ENCODE data around the gene PACRG. TPM values are rescaled to one million over a fixed set of nuclear protein-coding genes. Genes with fewer than 3 reads are reported as not detected.

PACRG gene
- total RNA-seq, 1 experiment from 2014 or later = 0.59 TPM

GRCh38 chr6:162862462-162862861 lies 134.7 kb downstream of the PACRG start:
- BruUV-seq (replicated peaks) = no TSS peak
- in situ Hi-C loops (cut with HindIII; ENCODE audit: low pct_unique_long_range_greater_than_20kb, low sequenced_read_pairs) (no loop called here), intact Hi-C loops (cut with micrococcal nuclease; ENCODE audit: unreplicated experiment) (no loop called here)
- ChIA-PET CTCF (no interaction called here), POLR2A (no interaction called here)
- Histone ChIP-seq H3K27me3 (ENCODE audit: control insufficient read depth, insufficient read depth, low read length) (no peaks in the 10 kb centered on the region), H3K9me3 (ENCODE audit: control insufficient read depth, insufficient read depth, low read depth, low read length) (no peaks in the 10 kb centered on the region), H3K4me3 (ENCODE audit: low read depth in 2 of 2, low read length in 2 of 2) (no peak overlapping the region), H3K27ac (ENCODE audit: low read length) (no peak overlapping the region), H3K36me3 (ENCODE audit: control insufficient read depth, insufficient read depth, low read length) (no peaks in the 10 kb centered on the region), H3K4me1 (ENCODE audit: control insufficient read depth, insufficient read depth, low read length) (no peaks in the 10 kb centered on the region)
- DNase-seq (ENCODE audit: low read depth, low spot score) (no peak), ATAC-seq (no peak)
- TF ChIP-seq, protein P1, sequence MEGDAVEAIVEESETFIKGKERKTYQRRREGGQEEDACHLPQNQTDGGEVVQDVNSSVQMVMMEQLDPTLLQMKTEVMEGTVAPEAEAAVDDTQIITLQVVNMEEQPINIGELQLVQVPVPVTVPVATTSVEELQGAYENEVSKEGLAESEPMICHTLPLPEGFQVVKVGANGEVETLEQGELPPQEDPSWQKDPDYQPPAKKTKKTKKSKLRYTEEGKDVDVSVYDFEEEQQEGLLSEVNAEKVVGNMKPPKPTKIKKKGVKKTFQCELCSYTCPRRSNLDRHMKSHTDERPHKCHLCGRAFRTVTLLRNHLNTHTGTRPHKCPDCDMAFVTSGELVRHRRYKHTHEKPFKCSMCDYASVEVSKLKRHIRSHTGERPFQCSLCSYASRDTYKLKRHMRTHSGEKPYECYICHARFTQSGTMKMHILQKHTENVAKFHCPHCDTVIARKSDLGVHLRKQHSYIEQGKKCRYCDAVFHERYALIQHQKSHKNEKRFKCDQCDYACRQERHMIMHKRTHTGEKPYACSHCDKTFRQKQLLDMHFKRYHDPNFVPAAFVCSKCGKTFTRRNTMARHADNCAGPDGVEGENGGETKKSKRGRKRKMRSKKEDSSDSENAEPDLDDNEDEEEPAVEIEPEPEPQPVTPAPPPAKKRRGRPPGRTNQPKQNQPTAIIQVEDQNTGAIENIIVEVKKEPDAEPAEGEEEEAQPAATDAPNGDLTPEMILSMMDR (IDR thresholded peaks at IDR 0.05) = no peak
- TF ChIP-seq POLR2AphosphoS5 (IDR thresholded peaks at IDR 0.05; ENCODE audit: low read depth, low read length) (no peak), SIN3A (IDR thresholded peaks at IDR 0.05; ENCODE audit: borderline replicate concordance, insufficient read depth, low read depth, low read length) (no peak), TCF7L2 (IDR thresholded peaks at IDR 0.05; ENCODE audit: low read depth, low read length) (no peak)
- TF ChIP-seq, protein P2, sequence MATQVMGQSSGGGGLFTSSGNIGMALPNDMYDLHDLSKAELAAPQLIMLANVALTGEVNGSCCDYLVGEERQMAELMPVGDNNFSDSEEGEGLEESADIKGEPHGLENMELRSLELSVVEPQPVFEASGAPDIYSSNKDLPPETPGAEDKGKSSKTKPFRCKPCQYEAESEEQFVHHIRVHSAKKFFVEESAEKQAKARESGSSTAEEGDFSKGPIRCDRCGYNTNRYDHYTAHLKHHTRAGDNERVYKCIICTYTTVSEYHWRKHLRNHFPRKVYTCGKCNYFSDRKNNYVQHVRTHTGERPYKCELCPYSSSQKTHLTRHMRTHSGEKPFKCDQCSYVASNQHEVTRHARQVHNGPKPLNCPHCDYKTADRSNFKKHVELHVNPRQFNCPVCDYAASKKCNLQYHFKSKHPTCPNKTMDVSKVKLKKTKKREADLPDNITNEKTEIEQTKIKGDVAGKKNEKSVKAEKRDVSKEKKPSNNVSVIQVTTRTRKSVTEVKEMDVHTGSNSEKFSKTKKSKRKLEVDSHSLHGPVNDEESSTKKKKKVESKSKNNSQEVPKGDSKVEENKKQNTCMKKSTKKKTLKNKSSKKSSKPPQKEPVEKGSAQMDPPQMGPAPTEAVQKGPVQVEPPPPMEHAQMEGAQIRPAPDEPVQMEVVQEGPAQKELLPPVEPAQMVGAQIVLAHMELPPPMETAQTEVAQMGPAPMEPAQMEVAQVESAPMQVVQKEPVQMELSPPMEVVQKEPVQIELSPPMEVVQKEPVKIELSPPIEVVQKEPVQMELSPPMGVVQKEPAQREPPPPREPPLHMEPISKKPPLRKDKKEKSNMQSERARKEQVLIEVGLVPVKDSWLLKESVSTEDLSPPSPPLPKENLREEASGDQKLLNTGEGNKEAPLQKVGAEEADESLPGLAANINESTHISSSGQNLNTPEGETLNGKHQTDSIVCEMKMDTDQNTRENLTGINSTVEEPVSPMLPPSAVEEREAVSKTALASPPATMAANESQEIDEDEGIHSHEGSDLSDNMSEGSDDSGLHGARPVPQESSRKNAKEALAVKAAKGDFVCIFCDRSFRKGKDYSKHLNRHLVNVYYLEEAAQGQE (IDR thresholded peaks at IDR 0.05; ENCODE audit: insufficient read depth in 1 of 2, low read depth in 2 of 2, low read length in 1 of 2) = no peak

DNA sequence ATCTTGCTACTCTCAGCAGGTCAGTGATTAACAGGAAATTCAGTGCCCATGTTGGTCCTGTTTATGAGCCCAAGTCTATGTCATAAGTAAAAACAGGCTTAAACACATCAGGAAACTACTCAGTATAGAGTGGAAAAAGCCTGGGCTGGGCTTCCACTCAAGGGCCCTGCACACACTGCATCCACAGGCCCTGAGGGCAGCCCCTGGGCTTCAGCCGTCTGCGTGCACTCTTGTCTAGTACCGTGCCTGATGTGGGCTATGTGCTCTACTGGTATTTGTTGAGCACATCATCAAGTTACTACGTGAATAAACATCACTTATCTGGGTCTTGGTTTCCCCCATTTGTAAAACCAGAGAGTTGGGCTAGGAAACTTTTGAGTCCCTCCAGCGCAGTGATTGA lies 135.2 kb downstream of the PACRG start:
- intact Hi-C loops (cut with micrococcal nuclease; ENCODE audit: unreplicated experiment) = no loop called here
- CTCF ChIA-PET = no interaction called here
- no peaks in the 10 kb centered on the region for H3K36me3 ChIP-seq (ENCODE audit: control insufficient read depth, insufficient read depth, low read length)
- in situ Hi-C loops (cut with HindIII; ENCODE audit: low pct_unique_long_range_greater_than_20kb, low sequenced_read_pairs) = no loop called here
- BruUV-seq (replicated peaks) = no TSS peak
- no peaks in the 10 kb centered on the region for H3K9me3 ChIP-seq (ENCODE audit: control insufficient read depth, insufficient read depth, low read depth, low read length)
- H3K4me3 ChIP-seq (ENCODE audit: low read depth in 2 of 2, low read length in 2 of 2) = no peak overlapping the region
- POLR2A ChIA-PET = no interaction called here
- no peaks in the 10 kb centered on the region for H3K4me1 ChIP-seq (ENCODE audit: control insufficient read depth, insufficient read depth, low read length)
- no peak overlapping the region for H3K27ac ChIP-seq (ENCODE audit: low read length)
- TF ChIP-seq, protein P2 (IDR thresholded peaks at IDR 0.05; ENCODE audit: insufficient read depth in 1 of 2, low read depth in 2 of 2, low read length in 1 of 2) = no peak
- TF ChIP-seq TCF7L2 (IDR thresholded peaks at IDR 0.05; ENCODE audit: low read depth, low read length) (no peak), SIN3A (IDR thresholded peaks at IDR 0.05; ENCODE audit: borderline replicate concordance, insufficient read depth, low read depth, low read length) (no peak), POLR2AphosphoS5 (IDR thresholded peaks at IDR 0.05; ENCODE audit: low read depth, low read length) (no peak)
- TF ChIP-seq, protein P1 (IDR thresholded peaks at IDR 0.05) = no peak
- no peaks in the 10 kb centered on the region for H3K27me3 ChIP-seq (ENCODE audit: control insufficient read depth, insufficient read depth, low read length)
- no peak for DNase-seq (ENCODE audit: low read depth, low spot score)
- ATAC-seq = no peak
